ENCODE results near the gene CDH26.

The CDH26 gene

GRCh38 chr20:59987135-59987534 lies 28.9 kb downstream of the CDH26 start:
- DNase-seq: no peak

GRCh38 chr20:59988141-59988540 lies 29.9 kb downstream of the CDH26 start:
- DNase-seq: peak; percentile 18

GRCh38 chr20:59992526-59993084 lies 34.4 kb downstream of the CDH26 start:
- DNase-seq: peak; percentile 7

GRCh38 chr20:59993736-59994430 lies 35.7 kb downstream of the CDH26 start:
- no peak for DNase-seq

GRCh38 chr20:59994697-59995122 lies 36.5 kb downstream of the CDH26 start:
- DNase-seq: peak; percentile 12

- no peak for DNase-seq
Measured at GRCh38 chr20:59996108-59996507, 37.9 kb downstream of the CDH26 start.

GRCh38 chr20:59997896-59998295 lies 39.7 kb downstream of the CDH26 start:
- DNase-seq: no peak

- no peak for DNase-seq
Measured at GRCh38 chr20:59999502-59999901, 41.3 kb downstream of the CDH26 start.

GRCh38 chr20:60000271-60001042 lies 42.2 kb downstream of the CDH26 start:
- DNase-seq: no peak

GRCh38 chr20:60001108-60001507 lies 42.9 kb downstream of the CDH26 start:
- peak; percentile 6 for DNase-seq

- no peak for DNase-seq
Measured at GRCh38 chr20:60003776-60004175, 45.6 kb downstream of the CDH26 start.

- DNase-seq: no peak
Measured at GRCh38 chr20:60006261-60006660, 48.0 kb downstream of the CDH26 start.

- DNase-seq: no peak
Measured at GRCh38 chr20:60007464-60007863, 49.2 kb downstream of the CDH26 start.

GRCh38 chr20:60008130-60008808 lies 50.0 kb downstream of the CDH26 start:
- DNase-seq: no peak

GRCh38 chr20:60009318-60009717 lies 51.1 kb downstream of the CDH26 start:
- no peak for DNase-seq

GRCh38 chr20:60009826-60010616 lies 51.8 kb downstream of the CDH26 start:
- peak; percentile 4 for DNase-seq

GRCh38 chr20:60010689-60011458 lies 52.7 kb downstream of the CDH26 start:
- no peak for DNase-seq

GRCh38 chr20:60011512-60012507 lies 53.6 kb downstream of the CDH26 start:
- no peak for DNase-seq

GRCh38 chr20:60013296-60014139 lies 55.3 kb downstream of the CDH26 start:
- peak; percentile 2 for DNase-seq

- DNase-seq: no peak
Measured at GRCh38 chr20:60016406-60016805, 58.2 kb downstream of the CDH26 start.

Data from fibroblast of skin of right biceps (primary cell).